H9 (cell line): ENCODE results near the gene WWC2. TPM values are rescaled to one million over a fixed set of nuclear protein-coding genes. Genes with fewer than 3 reads are reported as not detected.

Source experiments
- DNase-seq: peaks from one replicate; pipeline ENCODE4 v3.0.0-alpha.2; 2017
- H2AFZ ChIP-seq: one replicate; pipeline ENCODE4 v1.6.1; 2013; ENCODE audit warnings: mild to moderate bottlenecking, low read length, control low read depth, moderate library complexity
- H2AK5ac ChIP-seq: 2 replicates; pipeline ENCODE4 v1.6.1; 2013; ENCODE audit warnings: low read length, control low read depth, mixed read lengths; ENCODE audit not compliant: insufficient read length
- H2BK120ac ChIP-seq: one replicate; pipeline ENCODE4 v1.6.1; 2013; ENCODE audit warnings: low read depth, mild to moderate bottlenecking, low read length, control low read depth, inconsistent platforms; ENCODE audit not compliant: poor library complexity, severe bottlenecking
- H2BK12ac ChIP-seq: 2 replicates; pipeline ENCODE4 v1.6.1; 2013; ENCODE audit warnings: low read length, control low read depth, mixed read lengths, low read depth; ENCODE audit not compliant: insufficient read length
- H2BK15ac ChIP-seq: 2 replicates; pipeline ENCODE4 v1.6.1; 2013; ENCODE audit warnings: low read depth, low read length, control low read depth
- H2BK20ac ChIP-seq: one replicate; pipeline ENCODE4 v1.6.1; 2013; ENCODE audit warnings: low read depth, mild to moderate bottlenecking, low read length, control low read depth, inconsistent platforms; ENCODE audit not compliant: poor library complexity, severe bottlenecking
- H2BK5ac ChIP-seq: 2 replicates; pipeline ENCODE4 v1.6.1; 2013; ENCODE audit warnings: low read length, control low read depth, mixed read lengths; ENCODE audit not compliant: insufficient read length
- H3K14ac ChIP-seq: 2 replicates; pipeline ENCODE4 v1.6.1; 2013; ENCODE audit warnings: low read length, control low read depth; ENCODE audit not compliant: insufficient read depth
- H3K18ac ChIP-seq: 2 replicates; pipeline ENCODE4 v1.6.1; 2013; ENCODE audit warnings: low read depth, mild to moderate bottlenecking, mixed read lengths, low read length, control low read depth; ENCODE audit not compliant: insufficient read length
- H3K23ac ChIP-seq: 2 replicates; pipeline ENCODE4 v1.6.1; 2013; ENCODE audit warnings: low read length, control low read depth, mixed read lengths, low read depth; ENCODE audit not compliant: insufficient read length
- H3K23me2 ChIP-seq: 2 replicates; pipeline ENCODE4 v1.6.1; 2013; ENCODE audit warnings: low read depth, mild to moderate bottlenecking, mixed read lengths, low read length, control low read depth; ENCODE audit not compliant: insufficient read length, poor library complexity, severe bottlenecking
- H3K27ac ChIP-seq: 2 replicates; pipeline ENCODE4 v1.5.1; 2013; ENCODE audit warnings: low read length, control low read depth, mixed read lengths, low read depth; ENCODE audit not compliant: insufficient read length
- H3K27me3 ChIP-seq: 2 replicates; pipeline ENCODE4 v1.6.1; 2013; ENCODE audit warnings: low read length, control low read depth, inconsistent platforms; ENCODE audit not compliant: insufficient read depth
- H3K4ac ChIP-seq: 2 replicates; pipeline ENCODE4 v1.6.1; 2013; ENCODE audit warnings: low read depth, mild to moderate bottlenecking, control low read depth, inconsistent platforms, low read length, moderate library complexity
- H3K4me1 ChIP-seq: 2 replicates; pipeline ENCODE4 v1.6.1; 2013; ENCODE audit warnings: low read length, control low read depth, inconsistent platforms; ENCODE audit not compliant: insufficient read depth
- H3K4me2 ChIP-seq: 2 replicates; pipeline ENCODE4 v1.6.1; 2013; ENCODE audit warnings: low read length, control low read depth, mixed read lengths; ENCODE audit not compliant: insufficient read length, insufficient read depth
- H3K56ac ChIP-seq: 2 replicates; pipeline ENCODE4 v1.6.1; 2013; ENCODE audit warnings: low read depth, mild to moderate bottlenecking, mixed read lengths, low read length, control low read depth; ENCODE audit not compliant: insufficient read length
- H3K79me1 ChIP-seq: 2 replicates; pipeline ENCODE4 v1.6.1; 2013; ENCODE audit warnings: low read depth, mild to moderate bottlenecking, moderate library complexity, low read length, control low read depth, inconsistent platforms; ENCODE audit not compliant: insufficient read depth, poor library complexity, severe bottlenecking
- H3K79me2 ChIP-seq: 2 replicates; pipeline ENCODE4 v1.6.1; 2013; ENCODE audit warnings: low read length, control low read depth, inconsistent platforms; ENCODE audit not compliant: insufficient read depth
- H3K9ac ChIP-seq: 2 replicates; pipeline ENCODE4 v1.6.1; 2013; ENCODE audit warnings: low read length, control low read depth, mixed read lengths; ENCODE audit not compliant: insufficient read length; ENCODE audit errors: extremely low read depth
- H3K9me3 ChIP-seq: one replicate; pipeline ENCODE4 v1.6.1; 2013; ENCODE audit warnings: low read depth, low read length, inconsistent platforms; ENCODE audit not compliant: control insufficient read depth
- H3T11ph ChIP-seq: one replicate; pipeline ENCODE4 v1.6.1; 2013; ENCODE audit warnings: mild to moderate bottlenecking, low read length, control low read depth, inconsistent platforms
- H4K20me1 ChIP-seq: one replicate; pipeline ENCODE4 v1.6.1; 2013; ENCODE audit not compliant: control insufficient read depth, insufficient read length, insufficient read depth
- H4K5ac ChIP-seq: 2 replicates; pipeline ENCODE4 v1.6.1; 2013; ENCODE audit warnings: low read depth, mild to moderate bottlenecking, mixed read lengths, low read length, control low read depth; ENCODE audit not compliant: insufficient read length
- H4K8ac ChIP-seq: replicated peaks from 2 replicates; pipeline ENCODE4 v1.6.1; 2013; ENCODE audit warnings: low read length, control low read depth, mixed read lengths, low read depth; ENCODE audit not compliant: insufficient read length
- H4K91ac ChIP-seq: 2 replicates; pipeline ENCODE4 v1.6.1; 2013; ENCODE audit warnings: low read depth, mild to moderate bottlenecking, moderate library complexity, mixed read lengths, low read length, control low read depth; ENCODE audit not compliant: insufficient read length
- H3K27ac Mint-ChIP-seq, 3 experiments: 2 replicates in 2 of 3; 3 replicates in 1 of 3; pipeline ENCODE4 v1.8.0; 2020 to 2021; ENCODE audit warnings: mixed read lengths in 3 of 3, mild to moderate bottlenecking in 1 of 3, moderate library complexity in 1 of 3
- H3K27me3 Mint-ChIP-seq: 2 replicates; pipeline ENCODE4 v1.8.0; 2021; ENCODE audit warnings: low read depth, mild to moderate bottlenecking, moderate library complexity, mixed read lengths
- H3K36me3 Mint-ChIP-seq, 3 experiments: 2 replicates in 2 of 3; 3 replicates in 1 of 3; pipeline ENCODE4 v1.8.0; 2020 to 2021; ENCODE audit warnings: low read depth in 3 of 3, mixed read lengths in 3 of 3; ENCODE audit not compliant: insufficient read depth in 1 of 3
- H3K4me1 Mint-ChIP-seq, 2 experiments: 2 replicates each; pipeline ENCODE4 v1.8.0; 2020; ENCODE audit warnings: mixed read lengths in 2 of 2
- H3K4me3 Mint-ChIP-seq, 2 experiments: 2 replicates in 1 of 2; 3 replicates in 1 of 2; pipeline ENCODE4 v1.8.0; 2020 to 2021; ENCODE audit warnings: mild to moderate bottlenecking in 2 of 2, mixed read lengths in 2 of 2, moderate library complexity in 1 of 2
- H3K9me3 Mint-ChIP-seq, 2 experiments: 2 replicates in 1 of 2; 3 replicates in 1 of 2; pipeline ENCODE4 v1.8.0; 2020; ENCODE audit warnings: mild to moderate bottlenecking in 2 of 2, mixed read lengths in 2 of 2, moderate library complexity in 1 of 2
- WGBS: extraction: QIAGEN DNeasy Blood & Tissue Kit; methylation state at CpG from one replicate; pipeline ENCODE4 v1.1.7; 2013; ENCODE audit warnings: missing lambda C conversion rate, low lambda C conversion rate, mixed read lengths; ENCODE audit not compliant: insufficient read length; ENCODE audit errors: extremely low coverage; 5-methylcytosine and 5-hydroxymethylcytosine counted together
- total RNA-seq: library from RNA; stranded (reverse); gene quantifications from 2 replicates; pipeline ENCODE4 v1.2.1, GENCODE V29; 2021
- TF ChIP-seq, protein P1 (sequence below): fragments of 200-600 bp; sonication (generic); conservative IDR thresholded peaks from 3 replicates; pipeline ENCODE4 v1.8.0; 2021; ENCODE audit warnings: antibody characterized with exemption, mild to moderate bottlenecking

WWC2 gene
- total RNA-seq, 1 experiment from 2014 or later, result 106 TPM

DNA sequence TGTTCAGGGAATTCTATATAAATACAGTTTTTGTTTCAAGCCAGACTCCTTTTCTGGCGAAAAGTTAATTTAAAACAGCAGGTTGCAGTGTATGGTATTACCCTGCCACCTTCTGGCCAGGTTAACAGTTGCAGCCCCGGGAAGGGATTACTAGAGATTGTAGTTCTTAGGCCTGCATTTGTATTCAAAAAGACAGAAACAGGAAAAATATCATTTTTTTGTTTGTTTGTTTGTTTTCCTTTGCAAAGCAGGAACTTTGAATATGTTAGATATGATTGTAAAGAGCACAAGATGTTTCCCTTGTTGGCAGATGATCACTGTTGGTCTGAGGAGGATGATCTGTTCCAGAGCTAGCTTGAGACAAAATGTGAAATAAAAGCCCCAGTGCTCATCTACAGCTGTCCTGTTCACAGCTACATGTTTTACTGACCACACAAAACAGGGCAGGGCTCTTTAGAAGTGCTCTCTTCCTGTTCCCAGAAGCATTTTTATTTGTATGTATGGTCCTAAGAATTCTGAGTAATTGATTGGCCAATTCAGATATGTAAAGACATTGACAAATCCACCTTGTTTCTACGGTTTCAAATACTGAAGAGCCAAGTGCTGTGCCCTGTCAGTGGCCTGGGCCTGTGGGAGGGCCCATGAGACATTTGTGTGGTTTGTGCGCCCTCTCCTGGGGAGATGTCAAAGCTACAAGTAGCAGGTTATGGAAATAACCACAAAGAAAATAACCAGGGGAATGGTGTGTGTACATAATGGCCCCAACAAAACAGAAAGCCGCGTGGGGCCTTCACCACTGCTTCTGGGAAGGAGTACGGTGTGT, 163.1 kb downstream of the WWC2 start:
- Histone ChIP-seq H4K20me1 (no peaks in the 10 kb centered on the region), H3K4me2 (no peak overlapping the region), H3K79me1 (peaks cover 3% of the 10 kb centered on the region), H2AK5ac (no peak overlapping the region), H4K91ac (no peak overlapping the region), H2BK12ac (no peak overlapping the region), H3K4ac (no peak overlapping the region), H3K23me2 (no peaks in the 10 kb centered on the region), H3K4me1 (no peaks in the 10 kb centered on the region), H4K8ac (no peak overlapping the region), H2BK120ac (no peak overlapping the region), H3K27me3 (no peaks in the 10 kb centered on the region), H3K27ac (no peak overlapping the region), H2AFZ (no peak overlapping the region), H3K79me2 (no peaks in the 10 kb centered on the region), H4K5ac (no peak overlapping the region), H3K9me3 (no peaks in the 10 kb centered on the region), H2BK5ac (no peak overlapping the region), H3K9ac (no peak overlapping the region), H3K56ac (no peak overlapping the region), H2BK15ac (no peak overlapping the region), H2BK20ac (no peak overlapping the region), H3K14ac (no peak overlapping the region), H3K18ac (no peak overlapping the region), H3T11ph (no peak overlapping the region), H3K23ac (no peak overlapping the region)
- peak overlapping the region; percentile 54 to 87 (median 57); a peak in 4 of 7 replicates for H3K27ac Mint-ChIP-seq
- H3K27me3 Mint-ChIP-seq, result no peaks in the 10 kb centered on the region
- peaks cover 17 to 30% of the 10 kb centered on the region in 2 experiments for H3K4me1 Mint-ChIP-seq
- no peak overlapping the region for H3K4me3 Mint-ChIP-seq
- TF ChIP-seq, protein P1, sequence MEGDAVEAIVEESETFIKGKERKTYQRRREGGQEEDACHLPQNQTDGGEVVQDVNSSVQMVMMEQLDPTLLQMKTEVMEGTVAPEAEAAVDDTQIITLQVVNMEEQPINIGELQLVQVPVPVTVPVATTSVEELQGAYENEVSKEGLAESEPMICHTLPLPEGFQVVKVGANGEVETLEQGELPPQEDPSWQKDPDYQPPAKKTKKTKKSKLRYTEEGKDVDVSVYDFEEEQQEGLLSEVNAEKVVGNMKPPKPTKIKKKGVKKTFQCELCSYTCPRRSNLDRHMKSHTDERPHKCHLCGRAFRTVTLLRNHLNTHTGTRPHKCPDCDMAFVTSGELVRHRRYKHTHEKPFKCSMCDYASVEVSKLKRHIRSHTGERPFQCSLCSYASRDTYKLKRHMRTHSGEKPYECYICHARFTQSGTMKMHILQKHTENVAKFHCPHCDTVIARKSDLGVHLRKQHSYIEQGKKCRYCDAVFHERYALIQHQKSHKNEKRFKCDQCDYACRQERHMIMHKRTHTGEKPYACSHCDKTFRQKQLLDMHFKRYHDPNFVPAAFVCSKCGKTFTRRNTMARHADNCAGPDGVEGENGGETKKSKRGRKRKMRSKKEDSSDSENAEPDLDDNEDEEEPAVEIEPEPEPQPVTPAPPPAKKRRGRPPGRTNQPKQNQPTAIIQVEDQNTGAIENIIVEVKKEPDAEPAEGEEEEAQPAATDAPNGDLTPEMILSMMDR, result peak; percentile 80
- DNase-seq, result peak; percentile 76
- H3K36me3 Mint-ChIP-seq, result peaks cover 26 to 74% (median 72%) of the 10 kb centered on the region in 3 experiments; a peak in 6 of 7 replicates
- no CpG with 5 or more reads among the region's 7 CpGs for WGBS
- H3K9me3 Mint-ChIP-seq, result no peaks in the 10 kb centered on the region
